ENCODE results near the gene SYNPO2. TPM values are rescaled to one million over a fixed set of nuclear protein-coding genes. Genes with fewer than 3 reads are reported as not detected.

Gene SYNPO2
- total RNA-seq, 1 donor from 2014 or later = 0.09 TPM

GRCh38 chr4:118905566-118905965 is 16.9 kb downstream of the SYNPO2 start:
- Mint-ChIP-seq H3K36me3 (no peaks in the 10 kb centered on the region), H3K27ac (no peak overlapping the region), H3K4me1 (no peaks in the 10 kb centered on the region), H3K27me3 (ENCODE audit: insufficient read depth, low read depth) (no peaks in the 10 kb centered on the region), H3K9me3 (no peaks in the 10 kb centered on the region), H3K4me3 (no peak overlapping the region)
- no peaks in the 10 kb centered on the region for H3K36me3 ChIP-seq
- H3K9ac ChIP-seq = no peak overlapping the region
- H3F3A ChIP-seq (ENCODE audit: low read depth) = no peaks in the 10 kb centered on the region
- no peak overlapping the region for H3K4me3 ChIP-seq
- no peaks in the 10 kb centered on the region for H3K4me1 ChIP-seq
- TF ChIP-seq CTCF (IDR thresholded peaks at IDR 0.05) (no peak), EZH2phosphoT487 (IDR thresholded peaks at IDR 0.05) (no peak)
- H3K79me2 ChIP-seq (ENCODE audit: low read depth) = no peaks in the 10 kb centered on the region
- no peaks in the 10 kb centered on the region for H3K9me3 ChIP-seq (ENCODE audit: low read depth)
- H3K27ac ChIP-seq = no peak overlapping the region
- no peaks in the 10 kb centered on the region for H4K20me1 ChIP-seq (ENCODE audit: low read depth)
- no peaks in the 10 kb centered on the region for H3K27me3 ChIP-seq
- DNase-seq (ENCODE audit: low spot score) = no peak
- no peak overlapping the region for H2AFZ ChIP-seq (replicated peaks)
- H3K4me2 ChIP-seq = no peak overlapping the region

GRCh38 chr4:118909173-118909956 is 20.7 kb downstream of the SYNPO2 start:
- no peak overlapping the region for H3K4me3 Mint-ChIP-seq
- Histone ChIP-seq H3K9me3 (ENCODE audit: low read depth) (no peaks in the 10 kb centered on the region), H3K36me3 (no peaks in the 10 kb centered on the region), H3K4me3 (no peak overlapping the region), H3K4me2 (no peak overlapping the region), H3F3A (ENCODE audit: low read depth) (no peaks in the 10 kb centered on the region), H3K9ac (no peak overlapping the region), H3K27me3 (no peaks in the 10 kb centered on the region), H2AFZ (replicated peaks) (no peak overlapping the region), H4K20me1 (ENCODE audit: low read depth) (no peaks in the 10 kb centered on the region), H3K79me2 (ENCODE audit: low read depth) (no peaks in the 10 kb centered on the region), H3K27ac (no peak overlapping the region), H3K4me1 (no peaks in the 10 kb centered on the region)
- TF ChIP-seq EZH2phosphoT487 (IDR thresholded peaks at IDR 0.05) = no peak
- no peak for TF ChIP-seq EZH2 (IDR thresholded peaks at IDR 0.05)
- no peak for TF ChIP-seq CTCF (IDR thresholded peaks at IDR 0.05)
- DNase-seq (ENCODE audit: low spot score) = no peak
- H3K4me1 Mint-ChIP-seq = no peaks in the 10 kb centered on the region
- H3K36me3 Mint-ChIP-seq = no peaks in the 10 kb centered on the region
- H3K9me3 Mint-ChIP-seq = no peaks in the 10 kb centered on the region
- H3K27me3 Mint-ChIP-seq (ENCODE audit: insufficient read depth, low read depth) = no peaks in the 10 kb centered on the region
- no peak overlapping the region for H3K27ac Mint-ChIP-seq

DNA sequence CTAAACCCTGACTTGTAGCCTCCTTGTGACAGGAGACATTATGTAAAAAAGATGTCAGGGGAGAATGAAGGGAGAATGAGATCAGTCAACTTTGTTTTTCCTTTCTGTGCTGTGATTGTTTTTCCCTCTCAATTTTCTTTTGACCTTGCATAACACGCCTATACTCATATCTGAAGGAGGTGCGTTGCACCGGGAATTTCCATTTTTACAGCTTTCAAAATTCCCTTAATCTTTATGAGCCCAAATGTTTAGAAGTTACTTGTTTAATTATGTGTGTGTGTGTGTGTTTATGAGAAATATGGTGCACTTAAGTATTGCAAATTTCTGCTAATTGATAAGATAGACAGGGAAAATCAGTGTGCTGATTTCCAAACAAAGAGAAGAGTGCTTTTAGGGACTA is 21.6 kb downstream of the SYNPO2 start:
- H3K79me2 ChIP-seq (ENCODE audit: low read depth) = no peaks in the 10 kb centered on the region
- no peaks in the 10 kb centered on the region for H3K36me3 Mint-ChIP-seq
- no peaks in the 10 kb centered on the region for H3K27me3 Mint-ChIP-seq (ENCODE audit: insufficient read depth, low read depth)
- H3K9ac ChIP-seq = no peak overlapping the region
- H3K9me3 Mint-ChIP-seq = no peaks in the 10 kb centered on the region
- H3K4me3 ChIP-seq = no peak overlapping the region
- no peak overlapping the region for H3K4me3 Mint-ChIP-seq
- no peaks in the 10 kb centered on the region for H3K36me3 ChIP-seq
- H3K9me3 ChIP-seq (ENCODE audit: low read depth) = no peaks in the 10 kb centered on the region
- no peaks in the 10 kb centered on the region for H3F3A ChIP-seq (ENCODE audit: low read depth)
- H3K27me3 ChIP-seq = no peaks in the 10 kb centered on the region
- H3K27ac ChIP-seq = no peak overlapping the region
- H3K4me2 ChIP-seq = no peak overlapping the region
- no peaks in the 10 kb centered on the region for H3K4me1 Mint-ChIP-seq
- peak overlapping the region; percentile 1 for H2AFZ ChIP-seq (replicated peaks)
- no peak for DNase-seq (ENCODE audit: low spot score)
- no peak for TF ChIP-seq EZH2 (IDR thresholded peaks at IDR 0.05)
- TF ChIP-seq CTCF (IDR thresholded peaks at IDR 0.05) = no peak
- TF ChIP-seq EZH2phosphoT487 (IDR thresholded peaks at IDR 0.05) = no peak
- no peaks in the 10 kb centered on the region for H4K20me1 ChIP-seq (ENCODE audit: low read depth)
- no peak overlapping the region for H3K27ac Mint-ChIP-seq
- no peaks in the 10 kb centered on the region for H3K4me1 ChIP-seq
